ENCODE data around the gene OR9A4. TPM values are rescaled to one million over a fixed set of nuclear protein-coding genes. Genes with fewer than 3 reads are reported as not detected.

Gene OR9A4
- not detected for total RNA-seq

DNA sequence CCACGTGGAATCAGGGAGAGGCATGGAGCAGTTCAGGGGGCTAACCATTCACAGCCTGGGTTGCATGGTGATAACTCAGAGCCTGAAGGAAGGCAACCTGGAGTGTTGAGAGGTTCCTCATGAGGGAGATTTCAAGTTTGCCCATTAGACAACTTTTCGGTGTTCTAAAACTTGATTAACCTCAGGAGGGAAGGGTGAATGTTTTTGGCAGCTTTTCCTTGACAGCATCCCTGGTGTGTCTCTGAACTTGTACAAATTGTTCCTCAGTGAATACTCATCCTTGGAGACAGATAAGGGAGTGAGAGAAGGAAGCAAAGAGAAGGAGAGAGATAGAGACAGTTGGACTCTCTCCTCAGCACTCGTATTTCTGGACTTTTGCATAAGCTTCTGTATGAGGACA, at the start of gene OR9A4:
Gene OR9A4 (plus strand): TSS at position 301 of the 400 bp plus-strand sequence. CDS start 2,477 bp downstream, outside the sequence.
- no peaks in the 10 kb centered on the region for H3K27me3 ChIP-seq
- ATAC-seq (ENCODE audit: low FRiP score in 2 of 2) (no peak), DNase-seq (no peak)
- no peak within 1 kb of the TSS for H3K4me3 ChIP-seq
- no peaks in the 10 kb centered on the region for H3K9me3 ChIP-seq
- TF ChIP-seq CTCF (IDR thresholded peaks at IDR 0.05) (no peak), EP300 (IDR thresholded peaks at IDR 0.05) (no peak), POLR2A (IDR thresholded peaks at IDR 0.05) (no peak)
- H3K4me1 ChIP-seq, result no peaks in the 10 kb centered on the region
- 78 to 88% methylated on average over 3 of the region's 3 CpGs for WGBS, 2 donors
- H3K36me3 ChIP-seq, result no peaks in the 10 kb centered on the region
- no peak within 1 kb of the TSS for H3K27ac ChIP-seq

DNA sequence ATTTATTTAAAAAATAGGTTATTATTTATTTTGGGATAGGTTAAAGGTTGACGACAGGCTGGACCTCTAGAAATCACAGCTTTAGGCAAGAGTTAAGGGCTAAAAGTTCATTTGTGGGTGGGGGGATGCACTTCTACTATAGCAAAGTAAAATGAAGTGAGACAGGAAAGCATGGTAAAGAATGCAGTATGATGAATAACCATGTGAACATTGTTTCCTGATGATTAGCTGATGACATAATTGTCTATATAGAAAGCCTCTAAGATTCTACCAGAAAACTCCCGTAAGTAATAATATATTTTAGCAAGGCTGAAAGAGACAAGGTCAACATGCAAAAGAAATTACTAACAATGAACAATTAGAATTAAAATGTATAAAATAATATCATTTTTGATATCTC, 49.2 kb upstream of the OR9A4 start:
- Histone ChIP-seq H3K36me3 (no peaks in the 10 kb centered on the region), H3K27ac (no peak overlapping the region), H3K9me3 (peaks cover 0 to 4% (median 0%) of the 10 kb centered on the region in 4 donors), H3K4me3 (no peak overlapping the region), H3K27me3 (no peaks in the 10 kb centered on the region), H3K4me1 (no peaks in the 10 kb centered on the region)
- DNase-seq (no peak), ATAC-seq (ENCODE audit: low FRiP score in 2 of 2) (no peak)
- TF ChIP-seq POLR2AphosphoS5 (IDR thresholded peaks at IDR 0.05) (no peak), POLR2A (IDR thresholded peaks at IDR 0.05) (no peak), CTCF (IDR thresholded peaks at IDR 0.05) (no peak), EP300 (IDR thresholded peaks at IDR 0.05) (no peak)
- WGBS, 2 donors, result 82 to 85% methylated on average over 2 of the region's 2 CpGs

- peaks cover 0 to 4% (median 0%) of the 10 kb centered on the region in 4 donors for H3K9me3 ChIP-seq
- H3K27ac ChIP-seq, result no peak overlapping the region
- H3K27me3 ChIP-seq, result no peaks in the 10 kb centered on the region
- no peaks in the 10 kb centered on the region for H3K4me1 ChIP-seq
- H3K36me3 ChIP-seq, result no peaks in the 10 kb centered on the region
- no peak overlapping the region for H3K4me3 ChIP-seq
- 88 to 94% methylated on average over 3 of the region's 3 CpGs for WGBS, 2 donors
- no peak for ATAC-seq (ENCODE audit: low FRiP score in 2 of 2)
- TF ChIP-seq POLR2AphosphoS5 (IDR thresholded peaks at IDR 0.05) (no peak), POLR2A (IDR thresholded peaks at IDR 0.05) (no peak), EP300 (IDR thresholded peaks at IDR 0.05) (no peak), CTCF (IDR thresholded peaks at IDR 0.05) (no peak)
- no peak for DNase-seq
These were observed 43.3 kb upstream of the OR9A4 start for GRCh38 chr7:141872931-141873330.

- Histone ChIP-seq H3K9me3 (peaks cover 0 to 4% (median 0%) of the 10 kb centered on the region in 4 donors), H3K27ac (no peak overlapping the region), H3K36me3 (no peaks in the 10 kb centered on the region), H3K4me1 (no peaks in the 10 kb centered on the region), H3K4me3 (no peak overlapping the region), H3K27me3 (no peaks in the 10 kb centered on the region)
- TF ChIP-seq EP300 (IDR thresholded peaks at IDR 0.05), result no peak
- DNase-seq (peak in 1 of 2 donors; percentile 41), ATAC-seq (ENCODE audit: low FRiP score in 2 of 2) (no peak)
- WGBS, 2 donors, result 29 to 42% methylated on average over 3 of the region's 3 CpGs
These were observed 41.4 kb upstream of the OR9A4 start for GRCh38 chr7:141874787-141875186.

GRCh38 chr7:141875453-141875852, 40.7 kb upstream of the OR9A4 start:
- no peaks in the 10 kb centered on the region for H3K9me3 ChIP-seq
- ATAC-seq (ENCODE audit: low FRiP score in 2 of 2) (no peak), DNase-seq (no peak)
- H3K4me1 ChIP-seq, result no peaks in the 10 kb centered on the region
- WGBS, 2 donors, result 75 to 87% methylated on average over 2 of the region's 2 CpGs
- no peaks in the 10 kb centered on the region for H3K27me3 ChIP-seq
- no peaks in the 10 kb centered on the region for H3K36me3 ChIP-seq
- H3K27ac ChIP-seq, result no peak overlapping the region
- no peak for TF ChIP-seq POLR2A (IDR thresholded peaks at IDR 0.05)
- TF ChIP-seq CTCF (IDR thresholded peaks at IDR 0.05), result no peak
- no peak for TF ChIP-seq EP300 (IDR thresholded peaks at IDR 0.05)
- no peak for TF ChIP-seq POLR2AphosphoS5 (IDR thresholded peaks at IDR 0.05)
- H3K4me3 ChIP-seq, result no peak overlapping the region
